Stomach (tissue), 9 donors: ENCODE measurements around the gene PRRX2. TPM values are rescaled to one million over a fixed set of nuclear protein-coding genes. Genes with fewer than 3 reads are reported as not detected.

ENCODE experiments used
- DNase-seq, 2 donors: peaks; one replicate each; pipeline versions ENCODE4 v3.0.0 to v3.0.0-alpha.2; 2013 to 2019
- H3K27ac ChIP-seq, 5 donors: fragments of 200-600 bp in 4 of 5; sonication (generic) in 4 of 5; one replicate each; pipeline ENCODE4 v1.5.1; 2013 to 2019; ENCODE audit warnings: mild to moderate bottlenecking in 1 of 5, moderate library complexity in 1 of 5
- H3K27me3 ChIP-seq, 3 donors: fragments of 200-600 bp; sonication (generic); one replicate each; pipeline ENCODE4 v1.5.1; 2017 to 2019; ENCODE audit warnings: mixed run types in 1 of 3
- H3K36me3 ChIP-seq, 4 donors: fragments of 200-600 bp; sonication (generic); 1 replicate in 3 of 4; 2 replicates in 1 of 4; pipeline ENCODE4 v1.5.1; 2016 to 2019
- H3K4me1 ChIP-seq, 4 donors: fragments of 200-600 bp; sonication (generic); one replicate each; pipeline ENCODE4 v1.5.1; 2016 to 2019
- H3K4me3 ChIP-seq, 4 donors: fragments of 200-600 bp; sonication (generic) in 3 of 4; one replicate each; pipeline ENCODE4 v1.5.1; 2016 to 2019; ENCODE audit warnings: mild to moderate bottlenecking in 1 of 4
- H3K9me3 ChIP-seq, 4 donors: fragments of 200-600 bp; sonication (generic); one replicate each; pipeline ENCODE4 v1.5.1; 2016 to 2019
- EP300 ChIP-seq: sonication (generic); formaldehyde crosslinking; IDR thresholded peaks from one replicate; pipeline ENCODE4 v1.6.1; 2017; ENCODE audit warnings: antibody characterized with exemption
- POLR2A ChIP-seq, 4 donors: fragments of 450-650 bp; IDR thresholded peaks; one replicate each; pipeline ENCODE4 v1.6.1; 2016; ENCODE audit warnings: antibody characterized with exemption in 4 of 4, control low read depth in 2 of 4, mild to moderate bottlenecking in 1 of 4, moderate library complexity in 1 of 4
- POLR2AphosphoS5 ChIP-seq, 3 donors: sonication (generic); formaldehyde crosslinking; IDR thresholded peaks; one replicate each; pipeline ENCODE4 v1.6.1; 2016; ENCODE audit warnings: antibody characterized with exemption in 3 of 3
- WGBS, 5 donors: extraction: QIAGEN DNeasy Blood & Tissue Kit in 3 of 5; methylation state at CpG; one replicate each; pipeline versions ENCODE4 v1.1.5 to v1.1.7; 2013 to 2018; 5-methylcytosine and 5-hydroxymethylcytosine counted together
- intact Hi-C: fragments of 100-400 bp; cut with DNase I; formaldehyde crosslinking; loops from one replicate; pipeline ENCODE4 v1.15.1; 2023; ENCODE audit warnings: low total_unique reads
- polyA plus RNA-seq, 3 donors: library from polyadenylated mRNA; stranded (reverse); fragments of 200-250 nt; gene quantifications; one replicate each; pipeline ENCODE4 v1.2.3, GENCODE V29; 2013
- total RNA-seq, 5 donors: library from RNA; depleted of rRNA; stranded (reverse); fragments of >200 nt; gene quantifications; one replicate each; pipeline versions ENCODE4 v1.1.0 to v1.2.3, GENCODE V29; 2014 to 2016
- TF ChIP-seq, protein P1 (sequence below), 7 experiments: fragments of 450-650 bp in 4 of 7; fragments of 200-600 bp in 3 of 7; sonication (generic) in 3 of 7; IDR thresholded peaks; one replicate each; pipeline ENCODE4 v1.5.1; 2016 to 2019; ENCODE audit warnings: antibody characterized with exemption in 7 of 7, control low read depth in 2 of 7, mild to moderate bottlenecking in 1 of 7
- donor health status: healthy with polysubstance abuse.
- donor health status: Bipolar disorder and iron deficiency.
- donor health status: healthy.

PRRX2 gene
- total and polyA plus RNA-seq, 8 donors, result 0.87 to 8.4 (median 3.0) TPM; not detected in 2

DNA sequence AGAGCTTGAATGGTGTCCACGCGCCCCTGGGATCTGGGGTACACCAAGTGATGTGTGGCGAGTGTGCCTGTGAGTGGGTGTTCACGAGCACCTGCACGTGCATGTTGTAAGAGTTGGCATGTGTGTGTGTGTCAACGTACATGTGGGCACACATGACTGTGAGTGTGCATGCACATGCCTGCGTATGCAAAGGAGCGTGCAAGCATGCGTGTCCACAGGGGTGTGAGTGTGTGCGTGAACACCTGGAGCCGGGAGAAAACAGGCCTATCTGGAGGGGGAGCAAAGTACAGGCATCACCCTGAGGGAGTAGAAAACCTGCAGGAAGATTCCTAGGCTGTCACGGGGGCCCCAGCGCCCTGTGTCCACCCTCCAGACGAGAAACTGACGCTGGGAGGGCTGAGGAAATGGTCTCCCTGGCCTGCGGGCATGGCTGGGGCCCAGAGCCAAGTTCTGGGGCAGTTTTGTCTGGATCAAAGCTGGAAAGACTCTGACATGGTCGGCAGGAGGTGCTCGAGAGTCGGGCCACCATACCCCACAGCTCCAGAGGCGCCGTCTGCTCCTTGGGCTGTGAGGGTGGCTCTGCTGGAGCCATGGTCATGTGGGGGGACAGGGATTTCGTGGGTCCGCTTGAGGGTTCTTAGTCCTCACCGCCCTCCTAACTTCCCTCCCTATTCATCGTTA lies 55.6 kb downstream of the PRRX2 start:
- TF ChIP-seq, protein P1, sequence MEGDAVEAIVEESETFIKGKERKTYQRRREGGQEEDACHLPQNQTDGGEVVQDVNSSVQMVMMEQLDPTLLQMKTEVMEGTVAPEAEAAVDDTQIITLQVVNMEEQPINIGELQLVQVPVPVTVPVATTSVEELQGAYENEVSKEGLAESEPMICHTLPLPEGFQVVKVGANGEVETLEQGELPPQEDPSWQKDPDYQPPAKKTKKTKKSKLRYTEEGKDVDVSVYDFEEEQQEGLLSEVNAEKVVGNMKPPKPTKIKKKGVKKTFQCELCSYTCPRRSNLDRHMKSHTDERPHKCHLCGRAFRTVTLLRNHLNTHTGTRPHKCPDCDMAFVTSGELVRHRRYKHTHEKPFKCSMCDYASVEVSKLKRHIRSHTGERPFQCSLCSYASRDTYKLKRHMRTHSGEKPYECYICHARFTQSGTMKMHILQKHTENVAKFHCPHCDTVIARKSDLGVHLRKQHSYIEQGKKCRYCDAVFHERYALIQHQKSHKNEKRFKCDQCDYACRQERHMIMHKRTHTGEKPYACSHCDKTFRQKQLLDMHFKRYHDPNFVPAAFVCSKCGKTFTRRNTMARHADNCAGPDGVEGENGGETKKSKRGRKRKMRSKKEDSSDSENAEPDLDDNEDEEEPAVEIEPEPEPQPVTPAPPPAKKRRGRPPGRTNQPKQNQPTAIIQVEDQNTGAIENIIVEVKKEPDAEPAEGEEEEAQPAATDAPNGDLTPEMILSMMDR (IDR thresholded peaks at IDR 0.05), result no peak
- TF ChIP-seq POLR2A (IDR thresholded peaks at IDR 0.05) (no peak), EP300 (no peak), POLR2AphosphoS5 (IDR thresholded peaks at IDR 0.05) (no peak)
- 80 to 87% (median 82%) methylated on average over 24 to 25 of the region's 25 CpGs for WGBS, 5 donors
- no peaks in the 10 kb centered on the region for H3K9me3 ChIP-seq
- DNase-seq, result no peak
- H3K4me1 ChIP-seq, result peaks cover 0 to 5% (median 2%) of the 10 kb centered on the region in 4 donors
- H3K27me3 ChIP-seq, result peaks cover 0 to 35% (median 0%) of the 10 kb centered on the region in 3 donors
- H3K36me3 ChIP-seq, result no peaks in the 10 kb centered on the region
- intact Hi-C loops, result loop anchor here (10.0 kb wide), 1 partner anchor 66 kb away; no protein-coding TSS in a partner anchor
- H3K27ac ChIP-seq, result no peak overlapping the region
- no peak overlapping the region for H3K4me3 ChIP-seq

DNA sequence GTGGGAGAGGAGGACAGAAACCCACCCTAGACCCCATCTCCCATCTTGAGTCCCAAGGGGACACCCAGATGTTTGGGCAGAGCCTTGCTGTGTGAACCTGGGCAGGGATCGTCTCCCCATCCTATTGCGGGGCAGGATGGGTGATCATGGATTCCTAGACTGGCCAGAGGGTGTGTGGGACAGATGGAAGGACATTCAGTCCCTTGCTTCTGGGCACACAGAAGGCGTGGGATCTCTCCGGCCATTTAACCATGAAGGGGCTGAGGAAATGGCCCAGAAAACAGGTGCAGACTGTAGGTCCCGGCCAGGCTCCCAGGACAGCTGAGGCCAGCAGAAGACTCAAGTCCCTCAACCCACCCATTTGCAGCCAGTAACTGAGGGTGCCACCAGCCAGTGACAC lies 57.5 kb downstream of the PRRX2 start:
- H3K4me3 ChIP-seq, result no peak overlapping the region
- peaks cover 0 to 35% (median 0%) of the 10 kb centered on the region in 3 donors for H3K27me3 ChIP-seq
- H3K9me3 ChIP-seq, result no peaks in the 10 kb centered on the region
- peaks cover 0 to 15% (median 7%) of the 10 kb centered on the region in 4 donors for H3K4me1 ChIP-seq
- TF ChIP-seq POLR2A (IDR thresholded peaks at IDR 0.05), result no peak
- no peak for TF ChIP-seq POLR2AphosphoS5 (IDR thresholded peaks at IDR 0.05)
- no peak for TF ChIP-seq EP300
- TF ChIP-seq, protein P1 (IDR thresholded peaks at IDR 0.05), result no peak
- WGBS, 5 donors, result 89 to 97% (median 93%) methylated on average over 5 of the region's 5 CpGs
- no peak overlapping the region for H3K27ac ChIP-seq
- intact Hi-C loops, result loop anchor here (10.0 kb wide), 1 partner anchor 68 kb away; no protein-coding TSS in a partner anchor
- no peak for DNase-seq
- no peaks in the 10 kb centered on the region for H3K36me3 ChIP-seq

DNA sequence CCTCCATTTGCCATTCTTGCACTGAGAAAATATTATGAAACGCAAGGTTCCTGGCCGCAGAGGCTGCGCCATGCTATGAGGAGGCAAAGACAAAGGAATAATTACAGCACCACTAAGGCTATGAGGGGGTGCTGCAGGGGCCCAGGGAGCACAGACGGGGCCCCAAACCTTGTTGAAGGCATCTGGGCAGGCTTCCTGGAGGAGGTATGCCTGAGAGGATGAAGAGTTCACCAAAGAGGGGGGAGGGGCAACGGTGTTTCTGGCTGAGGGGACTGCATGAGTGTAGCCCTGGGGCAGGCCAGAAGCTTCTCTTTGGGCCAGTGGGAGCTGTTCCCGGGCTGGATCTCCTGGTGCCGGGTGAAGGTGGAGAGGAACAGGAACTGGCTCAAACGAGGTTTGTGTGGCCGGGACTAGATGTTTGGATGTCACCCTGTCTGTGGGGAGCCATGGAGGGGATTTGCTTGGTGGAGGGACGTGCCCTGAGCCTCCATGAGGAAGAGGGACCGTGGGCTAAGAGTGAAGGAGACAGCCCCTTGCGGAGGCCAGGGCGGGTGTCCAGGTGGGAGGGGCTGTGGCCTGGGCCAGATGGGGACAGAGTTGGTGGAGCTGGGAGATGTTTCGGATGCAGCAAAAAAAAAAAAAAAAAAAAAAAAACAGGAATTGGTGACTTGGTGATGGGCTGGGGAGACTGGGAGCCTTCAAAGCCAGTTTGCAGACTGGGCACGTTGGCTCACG lies 59.2 kb downstream of the PRRX2 start:
- no peak overlapping the region for H3K4me3 ChIP-seq
- H3K4me1 ChIP-seq, result peaks cover 0 to 15% (median 7%) of the 10 kb centered on the region in 4 donors
- no peak for TF ChIP-seq POLR2AphosphoS5 (IDR thresholded peaks at IDR 0.05)
- TF ChIP-seq EP300, result no peak
- TF ChIP-seq POLR2A (IDR thresholded peaks at IDR 0.05), result no peak
- TF ChIP-seq, protein P1 (IDR thresholded peaks at IDR 0.05), result no peak
- DNase-seq, result no peak
- H3K27me3 ChIP-seq, result peaks cover 0 to 28% (median 0%) of the 10 kb centered on the region in 3 donors
- 75 to 84% (median 79%) methylated on average over 16 of the region's 16 CpGs for WGBS, 5 donors
- intact Hi-C loops, result loop anchor here (10.0 kb wide), 1 partner anchor 70 kb away; no protein-coding TSS in a partner anchor
- H3K9me3 ChIP-seq, result no peaks in the 10 kb centered on the region
- no peak overlapping the region for H3K27ac ChIP-seq
- H3K36me3 ChIP-seq, result no peaks in the 10 kb centered on the region

DNA sequence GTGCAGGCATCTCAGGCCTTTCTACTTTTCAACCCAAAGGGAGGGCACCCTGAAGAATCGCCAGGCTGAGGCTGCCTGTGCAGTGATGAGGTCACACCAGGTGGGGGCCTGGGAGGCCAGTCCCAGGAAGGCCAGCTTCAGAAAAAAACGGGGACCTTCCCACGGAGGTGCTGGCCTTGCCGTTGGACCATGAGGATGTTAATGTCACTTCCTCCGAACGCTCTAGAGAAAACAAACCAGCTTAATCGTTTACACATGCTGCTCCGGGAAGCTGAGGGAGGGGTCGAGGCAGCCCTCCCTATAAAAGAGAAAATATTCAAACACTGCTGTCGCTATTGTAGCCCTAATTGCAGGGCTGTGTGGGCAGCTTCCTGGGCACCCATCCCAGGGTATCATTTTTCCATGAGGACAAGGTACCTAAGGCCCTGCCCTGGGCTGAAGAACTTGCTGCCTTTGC lies 60.4 kb downstream of the PRRX2 start:
- Histone ChIP-seq H3K4me3 (no peak overlapping the region), H3K36me3 (no peaks in the 10 kb centered on the region), H3K27me3 (peaks cover 0 to 19% (median 0%) of the 10 kb centered on the region in 3 donors), H3K9me3 (no peaks in the 10 kb centered on the region), H3K4me1 (peaks cover 0 to 15% (median 7%) of the 10 kb centered on the region in 4 donors), H3K27ac (peak overlapping the region in 1 of 5 donors; percentile 5)
- 22 to 30% (median 24%) methylated on average over 10 of the region's 10 CpGs for WGBS, 5 donors
- intact Hi-C loops, result loop anchor here (10.0 kb wide), 1 partner anchor 71 kb away; no protein-coding TSS in a partner anchor
- TF ChIP-seq, protein P1 (IDR thresholded peaks at IDR 0.05), result no peak
- no peak for TF ChIP-seq POLR2A (IDR thresholded peaks at IDR 0.05)
- no peak for TF ChIP-seq EP300
- TF ChIP-seq POLR2AphosphoS5 (IDR thresholded peaks at IDR 0.05), result no peak
- DNase-seq, result no peak
